HepG2 (cell line): ENCODE data around the gene REEP6. TPM values are rescaled to one million over a fixed set of nuclear protein-coding genes. Genes with fewer than 3 reads are reported as not detected.
A peak's percentile ranks its signal among the peaks of the same experiment; 100 is the strongest.

Experiments used
- MAFG ChIP-seq: sonication (generic); formaldehyde crosslinking; IDR thresholded peaks from 2 replicates; pipeline ENCODE4 v1.5.1; 2020; ENCODE audit warnings: mild to moderate bottlenecking, missing genetic modification reagents
- MNT ChIP-seq: fragments of 450-650 bp; IDR thresholded peaks from 2 replicates; pipeline ENCODE4 v1.6.1; 2016
- POLR2A ChIP-seq, 2 experiments: IDR thresholded peaks; 2 replicates each; pipeline ENCODE4 v1.6.1; 2011; ENCODE audit warnings: low read depth in 2 of 2, low read length in 2 of 2, mild to moderate bottlenecking in 1 of 2, moderate library complexity in 1 of 2; ENCODE audit not compliant: insufficient read depth in 1 of 2
- SMAD1 ChIP-seq: sonication (generic); formaldehyde crosslinking; IDR thresholded peaks from 2 replicates; pipeline ENCODE4 v1.4.0; 2020; ENCODE audit warnings: missing genetic modification reagents, low read depth, mild to moderate bottlenecking, borderline replicate concordance
- SMC3 ChIP-seq: IDR thresholded peaks from 2 replicates; pipeline ENCODE4 v1.6.1; 2011; ENCODE audit warnings: low read length, improper control_type of control experiment
- TIGD3 ChIP-seq: sonication (generic); formaldehyde crosslinking; IDR thresholded peaks from 2 replicates; pipeline ENCODE4 v1.5.1; 2020; ENCODE audit warnings: mild to moderate bottlenecking, missing genetic modification reagents, borderline replicate concordance
- TOPORS ChIP-seq: sonication (generic); formaldehyde crosslinking; IDR thresholded peaks from 2 replicates; pipeline ENCODE4 v1.8.0; 2023; ENCODE audit warnings: mild to moderate bottlenecking, missing genetic modification reagents
- ZNF264 ChIP-seq: sonication (generic); formaldehyde crosslinking; IDR thresholded peaks from 2 replicates; pipeline ENCODE4 v1.4.0; 2020; ENCODE audit warnings: missing genetic modification reagents
- ZNF891 ChIP-seq: sonication (generic); formaldehyde crosslinking; IDR thresholded peaks from 2 replicates; pipeline ENCODE4 v1.5.0; 2020; ENCODE audit warnings: mild to moderate bottlenecking, missing genetic modification reagents
- polyA plus RNA-seq, 8 experiments: library from polyadenylated mRNA; depleted of rRNA in 3 of 8; stranded (reverse) in 7 of 8; unstranded in 1 of 8; fragments of >200 nt; fragmentation: Illumina TruSeq in 4 of 8; extraction: Trizol in 4 of 8; gene quantifications; 2 replicates each; pipeline versions ENCODE4 v1.2.1 to v1.2.3, GENCODE V29; 2011 to 2016; ENCODE audit warnings: low read depth in 4 of 8, missing spikeins in 1 of 8, mixed read lengths in 1 of 8; ENCODE audit not compliant: insufficient read depth in 1 of 8
- total RNA-seq, 5 experiments: library from RNA; depleted of rRNA; stranded (reverse); fragments of >200 nt; fragmentation: Illumina TruSeq; extraction: Trizol; gene quantifications; 2 replicates each; pipeline ENCODE4 v1.2.3, GENCODE V29; 2016; ENCODE audit warnings: low read depth in 1 of 5
- TF ChIP-seq, protein P1 (sequence below): sonication (generic); formaldehyde crosslinking; IDR thresholded peaks from 2 replicates; pipeline ENCODE4 v1.5.0; 2020; ENCODE audit warnings: mild to moderate bottlenecking, missing genetic modification reagents
- TF ChIP-seq, protein P2 (sequence below): sonication (generic); formaldehyde crosslinking; IDR thresholded peaks from 2 replicates; pipeline ENCODE4 v1.8.0; 2022; ENCODE audit warnings: missing genetic modification reagents, mild to moderate bottlenecking, moderate library complexity, borderline replicate concordance

Gene REEP6
- total and polyA plus RNA-seq, 2 of the 13 experiments (the other 11 are each of a cell fraction or from before 2014, with no cell fraction given): 10.0 to 28.8 TPM

DNA sequence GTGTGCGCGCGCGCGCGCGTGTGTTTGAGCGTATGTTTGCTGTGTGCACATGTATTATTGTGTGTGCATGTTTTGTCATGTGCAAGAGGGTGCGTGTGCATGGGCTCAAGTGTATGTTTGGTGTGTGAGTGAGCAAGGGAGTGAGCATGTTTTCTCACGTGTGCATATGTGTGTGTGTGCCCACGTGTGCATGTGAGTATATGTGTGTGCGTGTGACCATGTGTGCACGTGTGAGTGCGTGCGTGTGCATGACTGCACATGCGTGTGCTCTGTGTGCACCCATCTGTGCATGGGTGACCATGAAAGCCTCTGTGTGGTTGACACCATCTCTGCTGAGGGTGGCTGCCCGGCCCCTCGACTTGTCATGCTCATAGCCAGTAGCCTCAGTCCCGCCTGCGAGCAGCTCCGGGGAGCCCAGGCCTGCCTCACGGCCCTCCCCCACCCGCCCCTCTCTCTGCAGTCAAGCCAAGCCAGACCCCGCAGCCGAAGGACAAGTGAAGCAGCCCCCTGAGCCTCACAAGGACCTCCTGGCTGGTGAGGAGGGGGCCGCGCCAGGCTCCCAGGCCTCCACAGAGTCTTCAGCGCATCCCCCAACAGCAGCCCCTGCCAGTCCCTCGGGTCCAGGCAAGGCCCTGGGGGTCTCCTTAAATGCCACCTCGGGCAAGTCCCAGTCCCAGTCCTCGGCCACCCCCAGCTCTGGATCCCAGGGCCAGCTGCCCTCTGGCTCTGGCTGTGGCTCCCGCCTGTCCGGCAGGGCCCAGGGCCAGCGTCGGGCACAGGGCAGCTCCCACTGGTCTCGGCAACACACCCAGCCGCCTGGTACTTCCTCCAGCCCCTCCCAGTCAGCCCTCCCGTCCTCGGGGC, 6.0 kb downstream of the REEP6 start (continued):
- TF ChIP-seq, protein P1, sequence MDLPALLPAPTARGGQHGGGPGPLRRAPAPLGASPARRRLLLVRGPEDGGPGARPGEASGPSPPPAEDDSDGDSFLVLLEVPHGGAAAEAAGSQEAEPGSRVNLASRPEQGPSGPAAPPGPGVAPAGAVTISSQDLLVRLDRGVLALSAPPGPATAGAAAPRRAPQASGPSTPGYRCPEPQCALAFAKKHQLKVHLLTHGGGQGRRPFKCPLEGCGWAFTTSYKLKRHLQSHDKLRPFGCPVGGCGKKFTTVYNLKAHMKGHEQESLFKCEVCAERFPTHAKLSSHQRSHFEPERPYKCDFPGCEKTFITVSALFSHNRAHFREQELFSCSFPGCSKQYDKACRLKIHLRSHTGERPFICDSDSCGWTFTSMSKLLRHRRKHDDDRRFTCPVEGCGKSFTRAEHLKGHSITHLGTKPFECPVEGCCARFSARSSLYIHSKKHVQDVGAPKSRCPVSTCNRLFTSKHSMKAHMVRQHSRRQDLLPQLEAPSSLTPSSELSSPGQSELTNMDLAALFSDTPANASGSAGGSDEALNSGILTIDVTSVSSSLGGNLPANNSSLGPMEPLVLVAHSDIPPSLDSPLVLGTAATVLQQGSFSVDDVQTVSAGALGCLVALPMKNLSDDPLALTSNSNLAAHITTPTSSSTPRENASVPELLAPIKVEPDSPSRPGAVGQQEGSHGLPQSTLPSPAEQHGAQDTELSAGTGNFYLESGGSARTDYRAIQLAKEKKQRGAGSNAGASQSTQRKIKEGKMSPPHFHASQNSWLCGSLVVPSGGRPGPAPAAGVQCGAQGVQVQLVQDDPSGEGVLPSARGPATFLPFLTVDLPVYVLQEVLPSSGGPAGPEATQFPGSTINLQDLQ (CRISPR knock-in tag): no peak
- TF ChIP-seq, protein P2, sequence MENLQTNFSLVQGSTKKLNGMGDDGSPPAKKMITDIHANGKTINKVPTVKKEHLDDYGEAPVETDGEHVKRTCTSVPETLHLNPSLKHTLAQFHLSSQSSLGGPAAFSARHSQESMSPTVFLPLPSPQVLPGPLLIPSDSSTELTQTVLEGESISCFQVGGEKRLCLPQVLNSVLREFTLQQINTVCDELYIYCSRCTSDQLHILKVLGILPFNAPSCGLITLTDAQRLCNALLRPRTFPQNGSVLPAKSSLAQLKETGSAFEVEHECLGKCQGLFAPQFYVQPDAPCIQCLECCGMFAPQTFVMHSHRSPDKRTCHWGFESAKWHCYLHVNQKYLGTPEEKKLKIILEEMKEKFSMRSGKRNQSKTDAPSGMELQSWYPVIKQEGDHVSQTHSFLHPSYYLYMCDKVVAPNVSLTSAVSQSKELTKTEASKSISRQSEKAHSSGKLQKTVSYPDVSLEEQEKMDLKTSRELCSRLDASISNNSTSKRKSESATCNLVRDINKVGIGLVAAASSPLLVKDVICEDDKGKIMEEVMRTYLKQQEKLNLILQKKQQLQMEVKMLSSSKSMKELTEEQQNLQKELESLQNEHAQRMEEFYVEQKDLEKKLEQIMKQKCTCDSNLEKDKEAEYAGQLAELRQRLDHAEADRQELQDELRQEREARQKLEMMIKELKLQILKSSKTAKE (CRISPR knock-in tag): no peak
- TF ChIP-seq TIGD3 (CRISPR knock-in tag): no peak
- no peak for TF ChIP-seq ZNF891 (CRISPR knock-in tag)
- TF ChIP-seq ZNF264: no peak
- TF ChIP-seq SMC3: no peak
- peak; percentile 73 for TF ChIP-seq MNT
- TF ChIP-seq SMAD1 (CRISPR knock-in tag): no peak
- TF ChIP-seq TOPORS (CRISPR knock-in tag): no peak
- TF ChIP-seq MAFG: no peak
- TF ChIP-seq POLR2A (IDR thresholded peaks at IDR 0.05; ENCODE audit: insufficient read depth in 1 of 2, low read depth in 2 of 2, low read length in 2 of 2): 0 out of 4 replicates have a peak, but pooled peaks of 1 of the 2 experiments have one; percentile 44
